DLD1 (cell line): ENCODE data around the gene EIF2B1.

Experiments used
- in situ Hi-C: cut with HindIII; loops from 2 replicates; pipeline ENCODE4 v1.10.0; 2017; ENCODE audit warnings: low sequenced_read_pairs

Gene EIF2B1

GRCh38 chr12:123572391-123572790 is 61.1 kb downstream of the EIF2B1 start:
- in situ Hi-C loops = no loop called here

- in situ Hi-C loops = no loop called here
These were observed 62.1 kb downstream of the EIF2B1 start for GRCh38 chr12:123571343-123571813.
